H9 (cell line): Measurements from ENCODE around the gene SEC14L5. TPM values are rescaled to one million over a fixed set of nuclear protein-coding genes. Genes with fewer than 3 reads are reported as not detected.

ENCODE experiments used
- DNase-seq: peaks from one replicate; pipeline ENCODE4 v3.0.0-alpha.2; 2017
- H2AFZ ChIP-seq: one replicate; pipeline ENCODE4 v1.6.1; 2013; ENCODE audit warnings: mild to moderate bottlenecking, low read length, control low read depth, moderate library complexity
- H2AK5ac ChIP-seq: 2 replicates; pipeline ENCODE4 v1.6.1; 2013; ENCODE audit warnings: low read length, control low read depth, mixed read lengths; ENCODE audit not compliant: insufficient read length
- H2BK120ac ChIP-seq: one replicate; pipeline ENCODE4 v1.6.1; 2013; ENCODE audit warnings: low read depth, mild to moderate bottlenecking, low read length, control low read depth, inconsistent platforms; ENCODE audit not compliant: poor library complexity, severe bottlenecking
- H2BK12ac ChIP-seq: 2 replicates; pipeline ENCODE4 v1.6.1; 2013; ENCODE audit warnings: low read length, control low read depth, mixed read lengths, low read depth; ENCODE audit not compliant: insufficient read length
- H2BK15ac ChIP-seq: 2 replicates; pipeline ENCODE4 v1.6.1; 2013; ENCODE audit warnings: low read depth, low read length, control low read depth
- H2BK20ac ChIP-seq: one replicate; pipeline ENCODE4 v1.6.1; 2013; ENCODE audit warnings: low read depth, mild to moderate bottlenecking, low read length, control low read depth, inconsistent platforms; ENCODE audit not compliant: poor library complexity, severe bottlenecking
- H2BK5ac ChIP-seq: 2 replicates; pipeline ENCODE4 v1.6.1; 2013; ENCODE audit warnings: low read length, control low read depth, mixed read lengths; ENCODE audit not compliant: insufficient read length
- H3K14ac ChIP-seq: 2 replicates; pipeline ENCODE4 v1.6.1; 2013; ENCODE audit warnings: low read length, control low read depth; ENCODE audit not compliant: insufficient read depth
- H3K18ac ChIP-seq: 2 replicates; pipeline ENCODE4 v1.6.1; 2013; ENCODE audit warnings: low read depth, mild to moderate bottlenecking, mixed read lengths, low read length, control low read depth; ENCODE audit not compliant: insufficient read length
- H3K23ac ChIP-seq: 2 replicates; pipeline ENCODE4 v1.6.1; 2013; ENCODE audit warnings: low read length, control low read depth, mixed read lengths, low read depth; ENCODE audit not compliant: insufficient read length
- H3K23me2 ChIP-seq: 2 replicates; pipeline ENCODE4 v1.6.1; 2013; ENCODE audit warnings: low read depth, mild to moderate bottlenecking, mixed read lengths, low read length, control low read depth; ENCODE audit not compliant: insufficient read length, poor library complexity, severe bottlenecking
- H3K27ac ChIP-seq: 2 replicates; pipeline ENCODE4 v1.5.1; 2013; ENCODE audit warnings: low read length, control low read depth, mixed read lengths, low read depth; ENCODE audit not compliant: insufficient read length
- H3K27me3 ChIP-seq: 2 replicates; pipeline ENCODE4 v1.6.1; 2013; ENCODE audit warnings: low read length, control low read depth, inconsistent platforms; ENCODE audit not compliant: insufficient read depth
- H3K4ac ChIP-seq: 2 replicates; pipeline ENCODE4 v1.6.1; 2013; ENCODE audit warnings: low read depth, mild to moderate bottlenecking, control low read depth, inconsistent platforms, low read length, moderate library complexity
- H3K4me1 ChIP-seq: 2 replicates; pipeline ENCODE4 v1.6.1; 2013; ENCODE audit warnings: low read length, control low read depth, inconsistent platforms; ENCODE audit not compliant: insufficient read depth
- H3K4me2 ChIP-seq: 2 replicates; pipeline ENCODE4 v1.6.1; 2013; ENCODE audit warnings: low read length, control low read depth, mixed read lengths; ENCODE audit not compliant: insufficient read length, insufficient read depth
- H3K56ac ChIP-seq: 2 replicates; pipeline ENCODE4 v1.6.1; 2013; ENCODE audit warnings: low read depth, mild to moderate bottlenecking, mixed read lengths, low read length, control low read depth; ENCODE audit not compliant: insufficient read length
- H3K79me1 ChIP-seq: 2 replicates; pipeline ENCODE4 v1.6.1; 2013; ENCODE audit warnings: low read depth, mild to moderate bottlenecking, moderate library complexity, low read length, control low read depth, inconsistent platforms; ENCODE audit not compliant: insufficient read depth, poor library complexity, severe bottlenecking
- H3K79me2 ChIP-seq: 2 replicates; pipeline ENCODE4 v1.6.1; 2013; ENCODE audit warnings: low read length, control low read depth, inconsistent platforms; ENCODE audit not compliant: insufficient read depth
- H3K9ac ChIP-seq: 2 replicates; pipeline ENCODE4 v1.6.1; 2013; ENCODE audit warnings: low read length, control low read depth, mixed read lengths; ENCODE audit not compliant: insufficient read length; ENCODE audit errors: extremely low read depth
- H3K9me3 ChIP-seq: one replicate; pipeline ENCODE4 v1.6.1; 2013; ENCODE audit warnings: low read depth, low read length, inconsistent platforms; ENCODE audit not compliant: control insufficient read depth
- H3T11ph ChIP-seq: one replicate; pipeline ENCODE4 v1.6.1; 2013; ENCODE audit warnings: mild to moderate bottlenecking, low read length, control low read depth, inconsistent platforms
- H4K20me1 ChIP-seq: one replicate; pipeline ENCODE4 v1.6.1; 2013; ENCODE audit not compliant: control insufficient read depth, insufficient read length, insufficient read depth
- H4K5ac ChIP-seq: 2 replicates; pipeline ENCODE4 v1.6.1; 2013; ENCODE audit warnings: low read depth, mild to moderate bottlenecking, mixed read lengths, low read length, control low read depth; ENCODE audit not compliant: insufficient read length
- H4K8ac ChIP-seq: replicated peaks from 2 replicates; pipeline ENCODE4 v1.6.1; 2013; ENCODE audit warnings: low read length, control low read depth, mixed read lengths, low read depth; ENCODE audit not compliant: insufficient read length
- H4K91ac ChIP-seq: 2 replicates; pipeline ENCODE4 v1.6.1; 2013; ENCODE audit warnings: low read depth, mild to moderate bottlenecking, moderate library complexity, mixed read lengths, low read length, control low read depth; ENCODE audit not compliant: insufficient read length
- H3K27ac Mint-ChIP-seq, 3 experiments: 2 replicates in 2 of 3; 3 replicates in 1 of 3; pipeline ENCODE4 v1.8.0; 2020 to 2021; ENCODE audit warnings: mixed read lengths in 3 of 3, mild to moderate bottlenecking in 1 of 3, moderate library complexity in 1 of 3
- H3K27me3 Mint-ChIP-seq: 2 replicates; pipeline ENCODE4 v1.8.0; 2021; ENCODE audit warnings: low read depth, mild to moderate bottlenecking, moderate library complexity, mixed read lengths
- H3K36me3 Mint-ChIP-seq, 3 experiments: 2 replicates in 2 of 3; 3 replicates in 1 of 3; pipeline ENCODE4 v1.8.0; 2020 to 2021; ENCODE audit warnings: low read depth in 3 of 3, mixed read lengths in 3 of 3; ENCODE audit not compliant: insufficient read depth in 1 of 3
- H3K4me1 Mint-ChIP-seq, 2 experiments: 2 replicates each; pipeline ENCODE4 v1.8.0; 2020; ENCODE audit warnings: mixed read lengths in 2 of 2
- H3K4me3 Mint-ChIP-seq, 2 experiments: 2 replicates in 1 of 2; 3 replicates in 1 of 2; pipeline ENCODE4 v1.8.0; 2020 to 2021; ENCODE audit warnings: mild to moderate bottlenecking in 2 of 2, mixed read lengths in 2 of 2, moderate library complexity in 1 of 2
- H3K9me3 Mint-ChIP-seq, 2 experiments: 2 replicates in 1 of 2; 3 replicates in 1 of 2; pipeline ENCODE4 v1.8.0; 2020; ENCODE audit warnings: mild to moderate bottlenecking in 2 of 2, mixed read lengths in 2 of 2, moderate library complexity in 1 of 2
- CTCF ChIP-seq: fragments of 200-600 bp; sonication (generic); conservative IDR thresholded peaks from 3 replicates; pipeline ENCODE4 v1.8.0; 2021; ENCODE audit warnings: antibody characterized with exemption, mild to moderate bottlenecking
- WGBS: extraction: QIAGEN DNeasy Blood & Tissue Kit; methylation state at CpG from one replicate; pipeline ENCODE4 v1.1.7; 2013; ENCODE audit warnings: missing lambda C conversion rate, low lambda C conversion rate, mixed read lengths; ENCODE audit not compliant: insufficient read length; ENCODE audit errors: extremely low coverage; 5-methylcytosine and 5-hydroxymethylcytosine counted together
- total RNA-seq: library from RNA; stranded (reverse); gene quantifications from 2 replicates; pipeline ENCODE4 v1.2.1, GENCODE V29; 2021

The SEC14L5 gene
- total RNA-seq, 1 experiment from 2014 or later, result 4.1 TPM

- no CpG with 5 or more reads among the region's 11 CpGs for WGBS
- H4K20me1 ChIP-seq, result no peaks in the 10 kb centered on the region
- no peak overlapping the region for H3T11ph ChIP-seq
These were observed 98.2 kb downstream of the SEC14L5 start for GRCh38 chr16:5056352-5056751.

More at GRCh38 chr16:5056352-5056751, 98.2 kb downstream of the SEC14L5 start:
- Histone ChIP-seq H3K9ac (no peak overlapping the region), H3K14ac (no peak overlapping the region), H2AFZ (no peak overlapping the region), H3K4ac (no peak overlapping the region), H4K91ac (no peak overlapping the region), H2BK5ac (no peak overlapping the region), H3K4me2 (no peak overlapping the region), H3K27me3 (no peaks in the 10 kb centered on the region), H3K4me1 (peaks cover 4% of the 10 kb centered on the region; the same call in 1 of the 2 replicates), H2BK12ac (no peak overlapping the region), H3K27ac (no peak overlapping the region), H4K5ac (no peak overlapping the region), H2BK20ac (no peak overlapping the region), H2BK120ac (no peak overlapping the region), H3K23me2 (no peaks in the 10 kb centered on the region), H3K79me1 (no peaks in the 10 kb centered on the region), H3K9me3 (no peaks in the 10 kb centered on the region), H4K8ac (no peak overlapping the region), H3K79me2 (no peaks in the 10 kb centered on the region), H2AK5ac (no peak overlapping the region), H3K18ac (no peak overlapping the region), H3K23ac (no peak overlapping the region), H2BK15ac (no peak overlapping the region), H3K56ac (no peak overlapping the region)
- no peaks in the 10 kb centered on the region for H3K36me3 Mint-ChIP-seq
- no peaks in the 10 kb centered on the region; the same call in 1 of the 2 replicates for H3K27me3 Mint-ChIP-seq
- no peaks in the 10 kb centered on the region for H3K9me3 Mint-ChIP-seq
- TF ChIP-seq CTCF, result peak; percentile 82
- H3K4me1 Mint-ChIP-seq, result peaks cover 23 to 27% of the 10 kb centered on the region in 2 experiments
- no peak overlapping the region; a peak in 1 of 7 replicates for H3K27ac Mint-ChIP-seq
- peak; percentile 81 for DNase-seq
- no peak overlapping the region for H3K4me3 Mint-ChIP-seq
